B cell (primary cell): Measurements from ENCODE around the gene RGS10. TPM values are rescaled to one million over a fixed set of nuclear protein-coding genes. Genes with fewer than 3 reads are reported as not detected.

Experiments used
- ATAC-seq: fragments of 200-7000 bp; cut with Tn5 transposase; one replicate; pipeline ENCODE4 v1.10.0; 2021; ENCODE audit warnings: low read depth, mild to moderate bottlenecking, moderate number of reproducible peaks, moderate library complexity
- CTCF ChIA-PET: fragments of 350-600 bp; sonication (Branson Sonifier 250); formaldehyde crosslinking; loops from one replicate; lab custom pipeline; 2021; ENCODE audit warnings: antibody characterized with exemption, inconsistent platforms; lab: Charles Lee
- POLR2A ChIA-PET: fragments of 350-600 bp; sonication (Branson Sonifier 250); formaldehyde crosslinking; loops from one replicate; lab custom pipeline; 2021; ENCODE audit warnings: antibody characterized with exemption; lab: Charles Lee
- DNase-seq: peaks from one replicate; pipeline ENCODE4 v3.0.0; 2013
- H2AFZ ChIP-seq: 2 replicates; pipeline ENCODE4 v1.6.1; 2012; ENCODE audit warnings: mild to moderate bottlenecking, low read depth, low read length; ENCODE audit not compliant: insufficient read depth, poor library complexity, severe bottlenecking
- H3K27ac ChIP-seq, 2 donors: 1 replicate in 1 of 2; 2 replicates in 1 of 2; pipeline ENCODE4 v1.5.1; 2012 to 2013; ENCODE audit warnings: low read length in 2 of 2, mild to moderate bottlenecking in 2 of 2, moderate library complexity in 1 of 2
- H3K27me3 ChIP-seq, 4 experiments: fragments of 200-600 bp in 1 of 4; sonication (generic) in 1 of 4; replicated peaks in 1 of 4; 1 replicate in 2 of 4; 2 replicates in 2 of 4; pipeline versions ENCODE4 v1.6.1 to v1.7.0; 2013 to 2016; ENCODE audit warnings: low read length in 3 of 4, mild to moderate bottlenecking in 2 of 4, mixed read lengths in 1 of 4, moderate library complexity in 1 of 4; ENCODE audit not compliant: insufficient read depth in 4 of 4, control insufficient read depth in 3 of 4; ENCODE audit errors: control extremely low read depth in 1 of 4
- H3K36me3 ChIP-seq, 2 experiments: replicated peaks in 1 of 2; 1 replicate in 1 of 2; 2 replicates in 1 of 2; pipeline versions ENCODE4 v1.6.1 to v1.7.1; 2013; ENCODE audit warnings: low read length in 1 of 2; ENCODE audit not compliant: insufficient read depth in 2 of 2, control insufficient read depth in 1 of 2; ENCODE audit errors: control extremely low read depth in 1 of 2, extremely low read depth in 1 of 2
- H3K4me1 ChIP-seq, 2 donors: fragments of 200-600 bp in 1 of 2; sonication (generic) in 1 of 2; 1 replicate in 1 of 2; 2 replicates in 1 of 2; pipeline versions ENCODE4 v1.5.1 to v1.6.1; 2013 to 2017; ENCODE audit warnings: low read length in 2 of 2; ENCODE audit not compliant: control insufficient read depth in 2 of 2, insufficient read depth in 2 of 2
- H3K4me2 ChIP-seq: replicated peaks from 2 replicates; pipeline ENCODE3; 2012; ENCODE audit warnings: mild to moderate bottlenecking, low read depth, low read length; ENCODE audit not compliant: poor library complexity, severe bottlenecking
- H3K4me3 ChIP-seq, 5 experiments: fragments of 200-600 bp in 1 of 5; sonication (generic) in 1 of 5; 1 replicate in 3 of 5; 2 replicates in 2 of 5; pipeline versions ENCODE4 v1.5.1 to v1.7.0; 2011 to 2016; ENCODE audit warnings: low read length in 4 of 5, mild to moderate bottlenecking in 4 of 5, low read depth in 2 of 5, control low read depth in 1 of 5, moderate library complexity in 1 of 5; ENCODE audit not compliant: insufficient read depth in 1 of 5; ENCODE audit errors: control extremely low read depth in 1 of 5, extremely low read depth in 1 of 5
- H3K79me2 ChIP-seq: fragments of 200-600 bp; sonication (generic); one replicate; pipeline ENCODE4 v1.6.0; 2016; ENCODE audit warnings: low read length; ENCODE audit not compliant: control insufficient read depth, insufficient read depth
- H3K9ac ChIP-seq: fragments of 200-600 bp; sonication (generic); 2 replicates; pipeline ENCODE4 v1.6.1; 2017; ENCODE audit warnings: mild to moderate bottlenecking, low read length, moderate library complexity
- H3K9me3 ChIP-seq, 3 donors: one replicate each; pipeline versions ENCODE4 v1.6.1 to v1.7.1; 2013; ENCODE audit warnings: low read length in 2 of 3; ENCODE audit not compliant: control insufficient read depth in 2 of 3, insufficient read depth in 1 of 3; ENCODE audit errors: control extremely low read depth in 1 of 3
- H4K20me1 ChIP-seq: 2 replicates; pipeline ENCODE4 v1.6.0; 2012; ENCODE audit warnings: mild to moderate bottlenecking, low read length; ENCODE audit not compliant: insufficient read depth, control insufficient read depth, poor library complexity, severe bottlenecking
- H3K27ac Mint-ChIP-seq: one replicate; pipeline ENCODE4 v1.8.0; 2021; ENCODE audit warnings: mixed read lengths
- H3K27me3 Mint-ChIP-seq: one replicate; pipeline ENCODE4 v1.8.0; 2021; ENCODE audit warnings: mixed read lengths
- H3K4me1 Mint-ChIP-seq: one replicate; pipeline ENCODE4 v1.8.0; 2021; ENCODE audit warnings: mixed read lengths
- H3K4me3 Mint-ChIP-seq: one replicate; pipeline ENCODE4 v1.8.0; 2021; ENCODE audit warnings: mixed read lengths
- H3K9me3 Mint-ChIP-seq: one replicate; pipeline ENCODE4 v1.8.0; 2022; ENCODE audit warnings: mixed read lengths; ENCODE audit not compliant: insufficient read depth
- CTCF ChIP-seq: fragments of 200-600 bp; IDR thresholded peaks from one replicate; pipeline ENCODE4 v1.8.0; 2022; ENCODE audit warnings: antibody characterized with exemption, mild to moderate bottlenecking
- EZH2 ChIP-seq: IDR thresholded peaks from 2 replicates; pipeline ENCODE4 v1.6.1; 2012; ENCODE audit warnings: borderline replicate concordance, low read depth, mild to moderate bottlenecking, moderate library complexity, low read length; ENCODE audit not compliant: insufficient read depth, poor library complexity, severe bottlenecking
- WGBS: methylation state at CpG from one replicate; pipeline ENCODE4 v1.1.5; 2013; ENCODE audit warnings: missing lambda C conversion rate; ENCODE audit not compliant: insufficient coverage; 5-methylcytosine and 5-hydroxymethylcytosine counted together
- intact Hi-C: fragments of 100-400 bp; cut with micrococcal nuclease; formaldehyde crosslinking; loops from one replicate; pipeline ENCODE4 v1.10.0; 2022
- polyA plus RNA-seq: library from polyadenylated mRNA; depleted of rRNA; stranded (reverse); fragments of >200 nt; gene quantifications from 2 replicates; pipeline ENCODE4 v1.2.3, GENCODE V29; 2012
- total RNA-seq, 2 donors: library from RNA; stranded (reverse); fragments of 120-200 nt in 1 of 2; gene quantifications; 1 replicate in 1 of 2; 2 replicates in 1 of 2; pipeline versions ENCODE4 v1.2.3 to v1.2.4, GENCODE V29; 2013 to 2022

Gene RGS10
- total and polyA plus RNA-seq, 2 donors (not counting 1 experiment from before 2014, with no cell fraction given): 10.9 to 20.3 TPM

- peak overlapping the region; percentile 94 for H3K27ac Mint-ChIP-seq
- no peak for TF ChIP-seq CTCF
- TF ChIP-seq EZH2: no peak
- H3K4me2 ChIP-seq: peak overlapping the region; percentile 77
- no peaks in the 10 kb centered on the region for H3K79me2 ChIP-seq
- peak overlapping the region; percentile 64 for H3K4me3 Mint-ChIP-seq
- peaks cover 31 to 38% of the 10 kb centered on the region in 2 donors for H3K4me1 ChIP-seq
- 3% methylated on average over 17 of the region's 21 CpGs for WGBS
- H3K27me3 Mint-ChIP-seq: no peaks in the 10 kb centered on the region
- ATAC-seq (peak; percentile 46), DNase-seq (peak; percentile 68)
- H3K4me1 Mint-ChIP-seq: peaks cover 34% of the 10 kb centered on the region
- no peaks in the 10 kb centered on the region for H3K9me3 Mint-ChIP-seq
- peak overlapping the region; percentile 67 to 95 for H3K27ac ChIP-seq
- no peaks in the 10 kb centered on the region for H3K27me3 ChIP-seq
- H3K36me3 ChIP-seq: peaks cover 0 to 3% of the 10 kb centered on the region in 2 experiments
- H3K4me3 ChIP-seq: peak overlapping the region in 3 of 5 experiments; percentile 25 to 51 (median 36)
- ChIA-PET CTCF (interaction anchor here (1.2 to 3.0 kb wide), 5 partner anchors 17 to 310 kb away, joined by 3 to 12 read pairs (median 6); partner anchors contain the start of genes GRK5 and RGS10), POLR2A (interaction anchor here (0.6 to 2.0 kb wide), 3 partner anchors 18 to 25 kb away, joined by 5 to 12 read pairs (median 10); partner anchors contain the start of gene RGS10)
- intact Hi-C loops: loop anchor here (1.0 to 5.0 kb wide), 4 partner anchors 27 to 210 kb away; partner anchors contain the start of gene TIAL1
- peak overlapping the region; percentile 72 for H2AFZ ChIP-seq
- H4K20me1 ChIP-seq: no peaks in the 10 kb centered on the region
- peak overlapping the region; percentile 40 for H3K9ac ChIP-seq
- no peaks in the 10 kb centered on the region for H3K9me3 ChIP-seq
Observed at GRCh38 chr10:119516381-119517234, 25.9 kb downstream of the RGS10 start.
